Hepatocyte (in vitro differentiated cells): ENCODE measurements around the gene ECSIT.

ENCODE experiments used
- CTCF ChIP-seq: fragments of 200-600 bp; sonication (generic); IDR thresholded peaks from 2 replicates; pipeline ENCODE4 v1.5.1; 2016; ENCODE audit warnings: antibody characterized with exemption, mild to moderate bottlenecking; ENCODE audit not compliant: poor library complexity
- EZH2 ChIP-seq: fragments of 200-600 bp; sonication (generic); IDR thresholded peaks from 2 replicates; pipeline ENCODE4 v1.6.1; 2016; ENCODE audit warnings: antibody characterized with exemption, mild to moderate bottlenecking, borderline replicate concordance
- EZH2phosphoT487 ChIP-seq: fragments of 200-600 bp; sonication (generic); IDR thresholded peaks from one replicate; pipeline ENCODE4 v1.6.1; 2018; ENCODE audit warnings: antibody characterized with exemption, mild to moderate bottlenecking, low read depth, moderate library complexity; ENCODE audit not compliant: unreplicated experiment, severe bottlenecking

GRCh38 chr19:11461453-11461852 is 67.5 kb downstream of the ECSIT start:
- TF ChIP-seq EZH2, result no peak
- no peak for TF ChIP-seq CTCF
- no peak for TF ChIP-seq EZH2phosphoT487
